ENCODE measurements around the gene DLD.

DNA sequence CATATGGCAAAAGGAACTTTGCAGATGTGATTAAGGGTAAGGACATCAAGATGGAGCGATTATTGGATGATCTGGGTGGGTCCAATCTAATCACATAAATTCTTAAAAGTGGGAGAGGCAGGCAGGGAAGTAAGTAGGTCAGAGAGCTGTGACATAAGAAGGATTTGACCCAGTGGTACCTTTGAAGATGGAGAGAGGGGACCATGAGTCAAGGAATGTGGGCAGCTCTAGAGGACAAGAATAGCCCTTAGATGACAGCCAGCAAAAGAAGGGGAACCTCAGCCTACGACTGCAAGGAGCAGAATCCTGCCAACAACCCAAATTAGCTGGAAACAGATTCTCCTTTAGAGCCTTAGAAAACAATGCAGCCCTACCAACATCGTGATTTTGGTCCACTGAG, 77.5 kb downstream of the DLD start:
- TF ChIP-seq ZNF274 (IDR thresholded peaks at IDR 0.05; ENCODE audit: low read depth, low read length) (no peak), SUZ12 (IDR thresholded peaks at IDR 0.05; ENCODE audit: extremely low read depth, insufficient read depth, insufficient read length) (no peak), YY1 (IDR thresholded peaks at IDR 0.05; ENCODE audit: insufficient read depth, insufficient read length) (no peak)
